Activated naive CD8-positive, alpha-beta T cell treated with anti-CD3 and anti-CD28 coated beads, Interleukin-2, amount 10 ng/mL, durations not matched to agents 7 days and 5 days (primary cell): ENCODE data around the gene OR10G4. TPM values are rescaled to one million over a fixed set of nuclear protein-coding genes. Genes with fewer than 3 reads are reported as not detected.

Experiments
- ATAC-seq: fragments of 150-1000 bp; cut with Tn5 transposase; one replicate; pipeline ENCODE4 v1.10.0; 2021; ENCODE audit warnings: low read depth, moderate library complexity
- POLR2A ChIA-PET: fragments of 350-600 bp; sonication (Branson Sonifier 250); formaldehyde crosslinking; loops from one replicate; lab custom pipeline; 2021; ENCODE audit warnings: antibody characterized with exemption; lab: Charles Lee
- DNase-seq: peaks from one replicate; pipeline ENCODE4 v3.0.0; 2021
- H3K27ac Mint-ChIP-seq: one replicate; pipeline ENCODE4 v1.8.0; 2022; ENCODE audit warnings: mild to moderate bottlenecking, mixed read lengths
- H3K27me3 Mint-ChIP-seq: one replicate; pipeline ENCODE4 v1.8.0; 2022; ENCODE audit warnings: mild to moderate bottlenecking, moderate library complexity, mixed read lengths
- H3K36me3 Mint-ChIP-seq: one replicate; pipeline ENCODE4 v1.8.0; 2021; ENCODE audit warnings: mild to moderate bottlenecking, mixed read lengths
- H3K4me1 Mint-ChIP-seq: one replicate; pipeline ENCODE4 v1.8.0; 2021; ENCODE audit warnings: mixed read lengths
- H3K4me3 Mint-ChIP-seq: one replicate; pipeline ENCODE4 v1.8.0; 2022; ENCODE audit warnings: mild to moderate bottlenecking, moderate library complexity, mixed read lengths
- H3K9me3 Mint-ChIP-seq: one replicate; pipeline ENCODE4 v1.8.0; 2021; ENCODE audit warnings: mixed read lengths
- total RNA-seq, 2 experiments: library from RNA; stranded (reverse); gene quantifications; one replicate each; pipeline ENCODE4 v1.2.3, GENCODE V29; 2021

The OR10G4 gene
- total RNA-seq, 2 experiments from 2014 or later, result not detected

GRCh38 chr11:124052966-124053365, 40.2 kb downstream of the OR10G4 start:
- DNase-seq (no peak), ATAC-seq (no peak)
- H3K27ac Mint-ChIP-seq, result no peak overlapping the region
- no peaks in the 10 kb centered on the region for H3K9me3 Mint-ChIP-seq
- no peak overlapping the region for H3K4me3 Mint-ChIP-seq
- POLR2A ChIA-PET, result no interaction called here
- H3K27me3 Mint-ChIP-seq, result peaks cover 4% of the 10 kb centered on the region
- peaks cover 2% of the 10 kb centered on the region for H3K4me1 Mint-ChIP-seq
- H3K36me3 Mint-ChIP-seq, result no peaks in the 10 kb centered on the region

Other genes with a start within 250 kb of the OR10G4 start
- not detected for gene OR6M1, start 206.6 kb upstream of the OR10G4 start, total RNA-seq
- gene TMEM225, start 127.3 kb upstream of the OR10G4 start, total RNA-seq, result not detected
- not detected for gene OR8D4, start 110.8 kb upstream of the OR10G4 start, total RNA-seq
- not detected for gene OR4D5, start 73.4 kb upstream of the OR10G4 start, total RNA-seq
- not detected for gene OR6T1, start 69.2 kb upstream of the OR10G4 start, total RNA-seq
- not detected for gene OR10S1, start 35.2 kb upstream of the OR10G4 start, total RNA-seq
- not detected for gene OR10G6, start 17.8 kb upstream of the OR10G4 start, total RNA-seq
- gene OR10G9, start 10.0 kb downstream of the OR10G4 start, total RNA-seq, result not detected
- gene OR10G8, start 13.8 kb downstream of the OR10G4 start, total RNA-seq, result not detected
- not detected for gene OR10G7, start 28.3 kb downstream of the OR10G4 start, total RNA-seq
- gene VWA5A, start 102.5 kb downstream of the OR10G4 start, total RNA-seq, result 1 to 10 TPM; 6.9 to 7.7 TPM
- gene OR10D3, start 170.3 kb downstream of the OR10G4 start, total RNA-seq, result not detected
- gene OR8G1, start 228.1 kb downstream of the OR10G4 start, total RNA-seq, result not detected
- not detected for gene OR8G5, start 243.4 kb downstream of the OR10G4 start, total RNA-seq